ENCODE data around the gene TRAPPC3L.

GRCh38 chr6:116535109-116535508 is 10.4 kb downstream of the TRAPPC3L start:
- TF ChIP-seq SUZ12 (IDR thresholded peaks at IDR 0.05; ENCODE audit: extremely low read depth, insufficient read depth, insufficient read length) = no peak
- no peak for TF ChIP-seq YY1 (IDR thresholded peaks at IDR 0.05; ENCODE audit: insufficient read depth, insufficient read length)

All from NT2/D1 (cell line).